GM19099 (cell line): ENCODE data around the gene COPG1.

Experiments
- POLR2A ChIP-seq: IDR thresholded peaks from 3 replicates; pipeline ENCODE4 v1.6.1; 2011; ENCODE audit warnings: low read depth; ENCODE audit not compliant: insufficient read length; ENCODE audit errors: extremely low read depth

COPG1 gene

DNA sequence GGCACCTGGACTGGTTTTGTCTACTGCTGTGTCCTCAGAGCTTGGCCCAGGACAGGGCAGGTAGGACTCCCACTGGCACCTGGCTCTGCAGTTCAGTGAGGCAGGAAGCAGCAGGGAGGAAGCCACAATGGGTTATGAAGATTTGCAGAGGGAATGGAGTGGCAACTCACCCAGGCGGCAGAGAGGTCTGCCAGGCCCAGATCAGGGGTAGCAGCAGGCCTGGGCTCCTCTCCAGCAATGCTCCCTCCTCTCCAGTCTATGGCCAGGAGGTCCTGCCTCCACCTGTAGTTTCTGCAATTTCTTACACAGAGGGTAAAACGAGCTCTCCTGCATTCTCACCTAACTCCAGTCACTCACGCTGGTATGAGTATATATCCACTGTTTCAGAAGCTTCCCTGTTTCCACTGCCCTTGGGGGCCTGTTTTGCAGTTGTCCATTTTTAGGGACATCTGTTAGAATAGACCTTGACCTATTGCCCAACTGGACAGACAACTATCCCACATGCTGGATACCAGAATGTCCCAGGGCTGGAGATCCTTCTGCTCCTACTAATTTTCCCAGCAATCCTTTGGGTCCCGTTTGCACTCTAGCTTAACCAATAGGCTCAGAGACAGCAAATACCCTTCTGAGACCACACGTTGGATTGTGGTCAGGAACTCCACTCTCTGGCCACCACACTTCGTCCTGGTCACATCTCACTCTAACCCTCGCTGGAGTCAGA, 64.4 kb downstream of the COPG1 start:
- TF ChIP-seq POLR2A, result no peak

DNA sequence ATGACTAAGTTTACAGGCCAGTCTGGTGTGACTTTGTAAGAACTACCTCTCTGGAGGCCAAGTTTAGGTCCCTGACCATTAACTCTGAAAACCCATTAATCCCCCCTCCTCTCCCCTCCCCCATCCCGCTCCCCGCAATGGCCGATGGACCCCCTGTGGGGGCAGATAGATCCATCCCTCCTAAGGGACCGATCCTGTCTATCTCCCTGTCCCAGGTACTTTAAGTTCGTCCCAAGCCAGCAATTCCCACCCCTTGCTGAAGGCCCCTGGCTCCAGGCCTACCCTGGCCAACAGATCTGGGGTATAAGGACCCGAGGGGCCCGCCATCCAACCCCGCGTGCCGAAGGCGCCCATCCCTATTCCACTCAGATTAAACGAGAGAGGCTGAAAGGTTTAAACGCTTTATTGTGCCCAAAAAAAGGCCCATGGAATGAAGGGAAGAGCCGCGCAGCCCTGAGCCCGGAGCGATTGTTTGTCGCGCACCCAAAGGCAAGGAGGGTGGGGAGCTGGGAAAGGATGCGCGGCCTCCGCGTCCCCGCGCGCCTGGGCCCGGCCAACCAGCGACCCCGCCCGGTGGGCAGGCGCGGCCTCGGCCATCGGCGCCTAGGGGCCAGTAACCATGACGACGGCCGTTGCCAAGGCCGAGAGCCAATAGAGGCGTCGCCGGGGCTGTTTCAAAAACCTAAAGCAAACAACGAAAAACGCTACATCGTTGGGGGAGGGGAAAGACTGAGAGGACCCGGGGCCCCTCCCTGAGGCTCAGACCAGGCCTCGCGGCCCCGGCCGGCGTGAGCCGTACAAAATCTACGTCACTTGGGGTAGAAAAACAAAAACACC, 65.2 kb downstream of the COPG1 start:
- no peak for TF ChIP-seq POLR2A

DNA sequence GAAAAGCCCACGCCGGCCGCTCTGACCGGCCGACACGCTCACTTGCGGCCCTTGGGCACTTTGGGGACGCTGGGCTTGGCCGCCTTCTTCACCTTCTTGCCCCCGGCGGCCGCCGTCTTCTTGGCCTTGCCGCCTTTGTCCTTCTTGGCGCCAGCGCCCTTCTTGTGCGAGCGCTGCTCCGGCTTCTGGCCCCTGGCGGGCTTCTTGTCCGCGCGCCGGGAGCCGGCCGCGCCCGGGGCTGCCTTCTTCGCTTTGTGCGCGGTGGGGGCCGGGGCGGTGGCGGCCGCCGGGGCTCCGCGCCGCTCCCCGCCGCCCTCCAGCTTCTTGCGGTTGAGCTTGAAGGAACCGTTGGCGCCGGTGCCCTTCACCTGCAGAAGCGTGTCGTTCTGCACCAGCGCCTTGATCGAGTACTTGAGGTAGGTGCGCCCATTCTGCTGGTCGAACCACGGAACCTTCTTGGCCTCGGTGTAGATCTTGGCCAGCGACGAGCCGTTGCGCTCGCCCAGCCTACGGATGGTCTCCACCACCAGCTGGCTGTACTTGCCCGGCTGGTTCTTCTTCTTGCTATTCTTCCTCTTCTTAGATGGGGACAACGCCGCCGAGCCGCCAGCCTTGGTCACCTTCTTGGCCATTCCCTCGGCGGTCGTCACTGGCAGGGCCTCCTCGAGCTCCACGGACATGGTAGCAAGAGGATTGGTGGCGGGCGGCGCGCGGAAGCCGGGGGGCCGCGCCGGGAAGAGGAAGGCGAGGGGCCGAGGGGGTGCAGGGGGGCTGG, 66.0 kb downstream of the COPG1 start:
- TF ChIP-seq POLR2A, result peak; percentile 15

DNA sequence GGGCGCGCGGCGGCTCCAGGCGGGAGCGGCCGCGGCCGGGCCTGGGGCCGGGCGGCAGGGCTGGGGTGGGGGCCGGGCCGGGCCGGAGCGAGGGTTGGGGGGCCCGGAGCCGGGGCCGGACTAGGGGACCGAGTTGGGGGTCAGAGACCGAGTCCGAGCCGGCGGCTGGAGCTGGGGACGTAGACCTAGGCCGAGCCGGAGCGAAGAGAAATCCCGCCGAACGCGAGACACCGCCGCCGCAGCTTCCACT, 66.5 kb downstream of the COPG1 start:
- no peak for TF ChIP-seq POLR2A

DNA sequence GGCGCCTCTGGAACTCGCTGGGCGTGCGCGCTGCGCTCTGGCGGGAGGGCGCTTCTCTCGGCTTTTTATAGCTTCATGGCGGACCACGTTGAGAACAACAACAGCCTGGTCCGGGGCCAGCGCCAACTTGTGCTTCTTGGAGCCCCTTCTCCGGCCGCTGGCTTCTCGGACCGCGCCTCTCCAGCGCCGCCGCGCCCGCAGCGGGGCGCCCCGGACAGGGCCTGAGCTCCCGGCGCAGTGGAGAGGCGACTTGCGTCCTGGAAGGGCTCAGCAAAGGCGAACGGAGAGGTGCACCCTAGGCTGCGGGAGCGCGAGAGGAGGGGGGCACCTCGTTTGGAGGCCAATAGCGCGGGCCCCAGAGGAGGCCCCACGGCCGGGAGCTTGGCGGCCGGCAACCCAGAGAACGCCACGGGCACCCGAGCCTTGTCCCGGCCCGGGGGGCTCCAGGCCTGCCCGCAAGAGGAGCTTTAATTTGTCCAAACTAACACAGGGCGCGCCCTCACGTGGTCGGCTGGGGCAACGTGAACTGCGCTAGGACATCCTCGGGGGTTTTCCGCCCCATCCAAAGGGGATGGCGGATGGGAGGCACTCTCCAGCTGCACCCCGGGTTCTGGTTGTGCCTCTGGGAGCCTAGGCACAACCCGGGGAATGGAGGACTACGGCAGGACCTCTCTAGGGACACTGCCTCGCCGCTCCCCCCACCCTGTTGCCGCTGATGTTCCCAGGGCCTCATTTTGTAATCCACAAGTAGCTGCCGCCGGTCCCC, 67.0 kb downstream of the COPG1 start:
- peak; percentile 95 for TF ChIP-seq POLR2A

DNA sequence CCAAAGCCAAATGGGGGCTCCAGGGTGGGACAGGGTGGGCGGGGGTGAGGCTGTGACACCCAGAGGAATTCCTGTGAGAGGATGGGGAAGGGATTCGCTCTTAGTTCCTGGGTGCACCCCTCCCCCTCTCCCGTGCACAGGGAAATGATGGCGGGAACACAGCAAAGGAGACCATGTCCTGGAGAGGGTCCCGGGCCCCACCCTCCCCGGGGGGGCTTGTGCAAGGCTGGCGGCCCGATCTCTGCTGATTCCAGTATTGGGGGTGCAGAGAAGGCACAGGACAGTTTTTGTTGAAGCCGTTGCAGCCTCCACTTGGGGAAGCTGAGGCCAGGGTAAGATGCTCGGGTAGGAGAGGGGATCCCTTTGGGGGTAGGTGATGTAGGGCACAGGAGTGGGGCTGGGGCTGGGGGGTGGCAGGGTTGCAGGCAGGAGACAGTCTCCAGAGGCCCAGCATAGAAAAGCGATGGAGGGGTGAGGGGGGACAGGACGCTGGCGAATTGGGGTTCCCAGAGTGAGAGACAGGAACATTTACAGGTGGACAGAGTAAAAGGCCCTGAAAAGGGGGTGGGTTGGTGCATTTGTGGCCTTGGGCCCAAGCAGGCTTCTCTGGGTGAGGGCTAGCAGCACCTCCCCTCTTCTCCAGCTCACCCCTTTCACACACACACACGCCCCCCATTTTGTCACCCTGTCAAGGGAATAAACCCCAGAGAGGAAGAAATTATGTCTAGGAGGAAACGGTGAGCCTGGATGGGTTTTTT, 67.8 kb downstream of the COPG1 start:
- no peak for TF ChIP-seq POLR2A

DNA sequence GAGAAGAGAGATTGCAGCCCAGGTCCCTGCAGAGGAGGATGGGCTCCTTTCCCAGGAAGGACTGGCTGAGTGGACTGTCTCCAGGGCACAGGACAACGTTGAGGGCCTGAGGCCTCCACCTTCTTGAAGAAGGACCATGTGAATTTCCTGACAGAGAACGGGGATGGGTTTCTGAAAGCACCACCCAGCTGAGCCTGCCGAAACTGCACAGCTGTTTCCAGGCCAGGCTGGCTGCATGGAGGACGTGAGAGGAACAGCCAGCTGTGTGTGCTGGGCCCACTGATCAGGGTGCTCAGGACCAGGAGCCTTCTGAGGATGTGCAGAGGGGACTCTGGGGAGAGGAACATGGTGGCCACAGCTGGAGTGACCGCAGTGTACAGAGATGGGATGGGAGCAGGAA, 68.4 kb downstream of the COPG1 start:
- no peak for TF ChIP-seq POLR2A

DNA sequence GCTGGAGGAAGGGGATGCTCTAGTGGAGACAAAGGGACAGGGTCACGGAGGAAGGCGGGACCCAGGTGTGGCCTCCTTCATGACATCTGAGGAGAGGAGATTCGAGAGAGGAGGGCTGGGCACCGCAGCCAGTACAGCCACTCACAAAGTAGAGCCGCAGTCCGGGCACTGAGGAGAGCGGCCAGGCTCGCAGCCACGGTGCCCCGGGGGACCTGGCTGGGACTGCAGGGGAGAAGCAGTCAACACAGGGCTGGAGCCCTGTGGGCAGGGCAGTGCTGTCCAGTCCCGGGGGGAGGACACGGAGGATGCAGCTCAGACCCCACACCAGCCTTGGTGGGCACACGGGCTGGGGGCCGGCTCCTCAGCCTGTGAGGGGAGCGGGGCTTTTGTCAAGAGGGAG, 69.5 kb downstream of the COPG1 start:
- no peak for TF ChIP-seq POLR2A

DNA sequence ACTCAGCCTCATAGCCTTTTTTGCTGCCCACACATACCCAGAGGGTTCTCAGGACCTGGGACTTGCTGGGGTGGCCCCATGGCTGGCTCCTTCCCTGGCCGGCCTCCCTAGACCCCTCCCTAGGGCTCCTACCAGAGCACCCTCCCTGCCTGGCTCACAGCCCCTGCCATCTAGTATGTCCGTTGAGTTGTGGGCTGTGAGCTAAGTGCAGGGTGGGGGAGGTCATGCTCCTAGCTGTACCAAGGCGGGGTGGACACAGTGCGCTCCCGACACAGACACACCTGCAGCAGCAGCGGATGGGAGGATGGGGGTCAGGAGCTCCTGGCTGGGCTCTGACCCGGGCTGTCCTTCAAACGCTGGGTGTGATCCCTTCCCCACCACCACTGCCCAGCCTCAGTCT, 70.9 kb downstream of the COPG1 start:
- no peak for TF ChIP-seq POLR2A

- no peak for TF ChIP-seq POLR2A
Observed at GRCh38 chr3:129320825-129321487, 71.5 kb downstream of the COPG1 start.

DNA sequence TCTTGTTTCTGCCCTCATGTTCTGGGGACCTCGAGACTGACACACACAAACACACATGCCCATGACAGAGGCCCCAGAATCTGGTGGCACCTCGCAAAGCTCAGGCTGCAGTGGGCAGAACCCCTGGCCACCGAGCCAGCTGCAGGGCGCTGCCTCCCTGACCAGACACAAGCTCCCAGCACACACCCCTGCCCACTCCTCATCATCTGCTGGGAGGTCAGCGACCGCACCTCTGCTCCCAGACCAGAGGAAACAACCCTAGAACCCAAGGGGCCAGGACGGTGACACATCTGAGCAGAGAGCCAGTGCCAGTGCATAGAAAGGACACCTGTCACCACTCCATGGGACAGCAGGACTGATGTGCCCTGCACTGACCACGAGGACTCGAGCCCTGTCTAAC, 72.5 kb downstream of the COPG1 start:
- no peak for TF ChIP-seq POLR2A

DNA sequence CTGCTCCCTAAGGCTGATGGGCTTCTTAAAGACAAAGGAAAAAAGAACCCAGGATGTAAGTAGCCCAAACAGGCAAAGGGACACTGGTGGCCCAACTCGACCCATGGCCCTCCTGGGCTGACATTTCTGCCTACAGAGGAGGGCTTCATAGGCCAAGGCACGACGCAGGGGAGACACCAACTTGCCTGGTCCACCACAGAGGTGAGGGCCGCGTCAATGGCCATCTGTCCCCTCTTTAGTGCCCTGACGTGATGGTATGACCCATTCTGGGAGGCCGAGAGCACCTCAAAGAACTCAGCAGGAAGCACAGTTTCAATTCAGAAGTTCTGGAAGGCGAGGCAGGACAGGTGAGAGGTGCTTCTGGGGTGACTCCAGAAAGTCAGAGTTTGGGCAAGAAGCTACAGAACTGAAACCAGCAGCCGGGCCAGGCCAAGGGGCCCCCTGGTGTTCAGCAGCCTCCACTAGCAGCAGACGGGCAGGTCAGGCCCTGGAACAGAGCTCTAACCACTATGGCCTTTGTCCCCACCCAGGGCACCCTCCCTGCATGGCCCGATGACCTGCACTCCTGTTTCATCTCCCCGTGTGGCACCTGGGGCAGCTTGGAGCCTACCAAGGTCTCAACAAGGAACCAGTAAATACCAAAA, 74.4 kb downstream of the COPG1 start:
- TF ChIP-seq POLR2A, result no peak

DNA sequence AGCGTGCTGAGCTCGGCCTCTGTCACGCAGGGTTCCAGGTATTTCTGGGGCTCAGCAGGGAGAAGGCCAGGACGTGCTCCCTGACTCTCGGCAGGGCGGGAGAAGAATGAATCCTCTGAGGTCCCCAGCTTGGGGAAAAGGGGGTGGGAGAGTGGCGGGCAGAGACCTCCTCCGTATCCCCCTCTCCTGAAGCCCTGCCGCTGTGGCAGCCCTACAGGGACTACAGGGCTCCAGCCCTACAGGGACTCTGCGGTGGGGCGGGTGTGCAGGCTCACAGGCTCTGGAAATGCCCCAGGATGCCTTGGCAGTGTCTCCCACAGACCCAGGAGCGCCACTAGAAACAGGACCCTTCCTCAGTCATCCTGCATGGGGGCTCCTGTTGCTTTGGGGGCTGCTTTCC, 75.4 kb downstream of the COPG1 start:
- no peak for TF ChIP-seq POLR2A
